SK-MEL-5 (cell line): ENCODE measurements around the gene CEACAM16. TPM values are rescaled to one million over a fixed set of nuclear protein-coding genes. Genes with fewer than 3 reads are reported as not detected.
"Not testable (repeated sequence)": the region's sequence is repeated elsewhere in the genome, so short reads cannot be mapped to it uniquely, and the experiment has no call there.

ENCODE experiments used
- DNase-seq: peaks from one replicate; pipeline ENCODE4 v3.0.0-alpha.2; 2016; ENCODE audit warnings: low read depth, low spot score
- in situ Hi-C: cut with HindIII; loops from 2 replicates; pipeline ENCODE4 v1.10.0; 2016; ENCODE audit warnings: low sequenced_read_pairs, high pct_unique_total_duplicates, low pct_unique_long_range_greater_than_20kb
- polyA plus RNA-seq, 2 experiments: library from polyadenylated mRNA; depleted of rRNA; stranded (reverse); fragments of >200 nt; gene quantifications; 2 replicates each; pipeline ENCODE4 v1.2.3, GENCODE V29; 2015
- total RNA-seq: library from RNA; depleted of rRNA; stranded (reverse); fragments of >200 nt; shearing (Covaris generic); gene quantifications from 2 replicates; pipeline ENCODE4 v1.2.3, GENCODE V29; 2014; rRNA removed

CEACAM16 gene, protein sequence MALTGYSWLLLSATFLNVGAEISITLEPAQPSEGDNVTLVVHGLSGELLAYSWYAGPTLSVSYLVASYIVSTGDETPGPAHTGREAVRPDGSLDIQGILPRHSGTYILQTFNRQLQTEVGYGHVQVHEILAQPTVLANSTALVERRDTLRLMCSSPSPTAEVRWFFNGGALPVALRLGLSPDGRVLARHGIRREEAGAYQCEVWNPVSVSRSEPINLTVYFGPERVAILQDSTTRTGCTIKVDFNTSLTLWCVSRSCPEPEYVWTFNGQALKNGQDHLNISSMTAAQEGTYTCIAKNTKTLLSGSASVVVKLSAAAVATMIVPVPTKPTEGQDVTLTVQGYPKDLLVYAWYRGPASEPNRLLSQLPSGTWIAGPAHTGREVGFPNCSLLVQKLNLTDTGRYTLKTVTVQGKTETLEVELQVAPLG
- total RNA-seq, result not detected in 2 replicates
- polyA plus RNA-seq (2015; cell fraction: cytosol; rRNA removed), result not detected in 2 replicates
- not detected in 2 replicates for polyA plus RNA-seq (2015; cell fraction: nucleus; rRNA removed)

DNA sequence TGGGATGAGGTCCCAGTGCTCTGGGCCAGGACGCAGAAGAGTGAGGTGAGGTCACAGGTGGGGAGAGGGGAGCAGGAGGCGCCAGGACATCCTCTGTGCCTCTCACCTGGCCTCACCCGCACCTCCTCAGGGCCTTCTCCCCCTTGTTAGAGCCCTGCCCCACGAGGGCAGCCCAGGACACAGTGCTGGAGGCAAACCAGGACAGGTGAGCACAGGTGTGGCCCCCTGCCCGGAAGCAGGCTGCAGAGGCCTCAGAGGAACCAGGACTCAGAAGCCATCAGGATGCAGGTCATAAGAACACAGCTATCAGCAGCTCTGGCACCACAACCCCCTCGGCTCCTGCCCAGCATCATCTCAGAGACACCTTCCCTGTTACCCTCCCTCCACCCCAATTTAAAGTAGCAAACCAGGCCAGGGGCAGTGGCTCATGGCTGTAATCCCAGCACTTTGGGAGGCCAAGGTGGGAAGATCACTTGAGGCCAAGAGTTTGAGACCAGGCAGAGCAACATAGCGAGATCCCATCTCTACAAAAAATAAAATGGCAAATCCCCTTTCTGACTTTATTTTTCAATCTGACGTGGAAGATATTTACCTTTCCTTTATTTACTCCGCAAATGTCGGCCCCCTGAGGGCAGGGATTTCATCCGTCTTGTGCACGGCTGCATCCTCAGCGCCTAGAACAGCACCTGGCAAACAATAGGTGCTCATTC, at the start of gene CEACAM16:
Gene CEACAM16 (plus strand): TSS at position 660 of the 710 bp plus-strand sequence. CDS start 2,306 bp downstream, outside the sequence.
- in situ Hi-C loops, result no loop called here
- DNase-seq, result no peak

DNA sequence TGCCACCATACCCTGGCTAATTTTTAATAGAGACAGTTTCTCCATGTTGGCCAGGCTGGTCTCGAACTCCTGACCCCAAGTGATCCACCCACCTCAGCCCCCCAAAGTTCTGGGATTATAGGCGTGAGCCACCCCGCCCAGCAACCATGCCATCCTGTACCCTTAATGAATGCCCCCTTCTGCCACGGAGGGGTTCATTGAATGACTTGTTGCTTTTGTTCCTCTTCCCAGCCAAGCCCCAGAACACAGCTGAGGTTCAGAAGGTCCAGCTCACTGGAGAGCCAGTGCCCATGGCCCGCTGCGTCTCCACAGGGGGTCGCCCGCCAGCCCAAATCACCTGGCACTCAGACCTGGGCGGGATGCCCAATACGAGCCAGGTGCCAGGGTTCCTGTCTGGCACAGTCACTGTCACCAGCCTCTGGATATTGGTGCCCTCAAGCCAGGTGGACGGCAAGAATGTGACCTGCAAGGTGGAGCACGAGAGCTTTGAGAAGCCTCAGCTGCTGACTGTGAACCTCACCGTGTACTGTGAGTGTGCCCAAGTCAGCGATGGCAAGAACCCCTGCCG, 49.3 kb upstream of the CEACAM16 start:
- DNase-seq, result no peak
- in situ Hi-C loops, result no loop called here

DNA sequence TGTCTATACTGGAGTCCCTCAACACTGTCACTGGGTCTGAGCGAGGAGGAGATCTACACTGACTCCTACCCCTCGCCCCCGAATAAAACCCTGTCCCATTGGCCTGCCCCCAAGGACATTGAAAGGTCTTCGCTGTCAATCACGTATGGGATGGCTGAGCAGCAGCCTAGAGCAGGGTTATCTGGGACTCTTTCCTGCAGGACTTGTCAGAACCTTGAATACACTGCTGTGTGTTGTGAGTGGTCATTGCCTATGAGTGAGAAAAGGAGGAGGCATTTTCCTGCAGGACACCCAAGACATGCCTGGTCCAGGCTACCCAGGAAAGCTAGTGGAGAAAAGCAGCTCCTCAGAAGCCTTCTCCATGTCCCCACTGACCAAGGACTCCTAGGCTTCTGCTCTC, 45.6 kb upstream of the CEACAM16 start:
- no peak for DNase-seq
- in situ Hi-C loops, result no loop called here

DNA sequence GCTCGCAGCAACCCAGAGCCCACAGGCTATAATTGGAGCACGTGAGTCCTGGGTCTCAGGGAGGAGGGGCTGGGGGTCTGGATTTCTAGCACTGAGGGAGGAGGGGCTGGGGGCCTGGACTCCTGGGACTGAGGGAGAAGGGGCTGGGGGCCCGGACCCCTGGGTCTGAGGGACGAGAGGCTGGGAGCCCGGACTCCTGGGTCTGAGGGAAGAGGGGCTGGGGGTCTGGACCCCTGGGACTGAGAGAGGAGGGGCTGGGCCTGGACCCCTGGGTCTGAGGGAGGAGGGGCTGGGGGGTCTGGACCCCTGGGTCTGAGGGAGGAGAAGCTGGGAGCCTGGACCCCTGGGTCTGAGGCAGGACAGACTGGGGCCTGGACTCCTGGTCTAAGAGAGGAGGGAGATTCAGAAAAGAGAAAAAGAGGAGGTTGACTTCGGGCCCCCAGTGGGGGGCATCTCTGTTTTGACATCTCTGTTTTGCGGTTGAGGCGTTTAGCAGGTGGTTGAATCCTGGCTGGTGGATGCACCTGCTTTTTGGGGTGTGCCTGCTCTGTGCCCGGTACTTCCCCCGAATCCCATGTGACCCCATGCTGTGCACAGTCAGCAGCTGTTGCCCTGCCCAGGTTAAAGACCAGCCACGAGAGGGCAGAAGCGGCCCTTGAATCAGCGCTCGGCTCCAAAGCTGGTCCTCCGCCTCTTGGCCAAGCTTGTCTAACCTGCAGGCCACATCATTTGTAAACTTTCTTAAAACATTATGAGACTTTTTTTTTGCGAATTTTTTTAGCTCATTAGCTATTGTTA, 44.8 kb upstream of the CEACAM16 start:
- DNase-seq, result peak; percentile 71
- in situ Hi-C loops, result no loop called here

DNA sequence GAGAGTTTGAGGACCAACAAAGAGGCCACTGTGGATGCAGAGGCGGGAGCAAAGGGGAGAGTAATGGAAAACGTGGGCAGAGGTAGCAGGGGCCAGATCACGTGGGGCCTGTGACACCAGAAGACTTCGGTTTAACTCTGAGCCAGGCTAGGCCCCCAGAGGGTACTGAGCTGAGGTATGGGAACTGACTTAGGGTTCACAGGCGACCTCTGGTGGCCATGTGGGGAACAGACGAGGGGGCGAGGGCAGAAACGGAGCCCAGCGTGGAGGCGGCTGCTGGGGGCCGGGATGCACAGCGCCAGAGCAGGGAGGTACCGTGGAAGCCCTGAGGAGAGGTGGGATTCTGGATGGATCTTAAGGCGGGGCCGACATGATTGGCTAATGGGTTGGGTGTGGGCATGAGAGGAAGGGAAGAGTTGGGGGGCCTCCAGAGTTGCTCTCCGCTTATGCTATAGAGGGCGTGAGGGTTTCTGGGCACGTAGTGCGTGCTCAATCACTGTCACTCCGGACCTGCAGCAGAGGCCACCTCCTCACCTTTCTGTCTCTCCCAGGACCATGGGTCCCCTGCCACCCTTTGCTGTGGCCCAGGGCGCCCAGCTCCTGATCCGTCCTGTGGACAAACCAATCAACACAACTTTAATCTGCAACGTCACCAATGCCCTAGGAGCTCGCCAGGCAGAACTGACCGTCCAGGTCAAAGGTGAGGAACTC, 41.6 kb upstream of the CEACAM16 start:
- DNase-seq, result peak; percentile 69
- in situ Hi-C loops, result no loop called here

DNA sequence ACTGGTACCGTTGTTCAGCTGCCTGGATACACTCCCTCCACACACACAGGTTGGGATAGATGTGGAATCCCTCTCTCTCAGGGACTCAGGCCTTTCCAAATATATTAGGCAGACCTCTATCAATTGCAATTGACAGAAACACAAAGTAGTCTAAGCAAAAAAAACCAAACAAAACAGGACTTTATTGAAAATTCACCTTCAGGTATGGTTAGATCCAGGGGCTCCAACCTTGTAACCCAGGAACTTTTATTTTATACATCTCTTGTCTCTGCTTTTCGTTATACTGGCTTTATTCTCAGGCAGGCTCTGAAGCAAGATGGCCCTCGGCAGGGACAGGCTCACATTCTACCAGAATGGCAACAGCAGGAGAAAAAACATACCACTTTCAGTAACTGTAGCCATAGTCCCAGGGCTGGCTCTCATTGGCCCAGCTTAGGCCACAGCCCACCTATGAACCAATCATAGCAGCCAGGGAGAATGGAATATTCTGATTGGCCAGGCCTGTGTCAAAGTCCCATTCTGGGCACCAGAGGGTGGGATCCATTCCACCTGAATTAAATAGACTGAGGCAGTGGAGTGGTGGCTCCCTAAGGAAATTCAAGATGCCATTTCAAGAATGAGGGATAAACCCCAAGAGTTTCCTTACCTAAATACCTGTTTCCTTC, 40.8 kb upstream of the CEACAM16 start:
- in situ Hi-C loops, result no loop called here
- DNase-seq, result peak; percentile 35

DNA sequence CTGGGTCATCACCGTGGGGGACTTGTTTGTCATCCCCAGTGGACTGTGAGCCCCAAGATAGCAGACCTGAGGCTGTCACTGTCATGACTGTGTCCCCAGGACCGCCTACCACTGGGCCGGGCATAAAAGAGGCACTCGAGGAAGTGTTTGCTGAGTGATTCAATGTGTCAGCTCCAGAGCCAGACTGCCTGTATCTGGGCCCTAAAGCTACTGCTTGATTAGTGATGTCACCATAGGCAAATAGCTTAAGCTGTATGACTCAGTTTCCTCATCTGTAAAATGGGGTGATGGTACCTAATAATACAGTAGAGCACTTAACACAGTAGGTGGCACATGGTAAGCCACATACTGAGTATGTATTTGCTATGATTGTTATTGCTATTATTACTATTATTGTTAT, 38.9 kb upstream of the CEACAM16 start:
- DNase-seq, result no peak
- in situ Hi-C loops, result no loop called here

DNA sequence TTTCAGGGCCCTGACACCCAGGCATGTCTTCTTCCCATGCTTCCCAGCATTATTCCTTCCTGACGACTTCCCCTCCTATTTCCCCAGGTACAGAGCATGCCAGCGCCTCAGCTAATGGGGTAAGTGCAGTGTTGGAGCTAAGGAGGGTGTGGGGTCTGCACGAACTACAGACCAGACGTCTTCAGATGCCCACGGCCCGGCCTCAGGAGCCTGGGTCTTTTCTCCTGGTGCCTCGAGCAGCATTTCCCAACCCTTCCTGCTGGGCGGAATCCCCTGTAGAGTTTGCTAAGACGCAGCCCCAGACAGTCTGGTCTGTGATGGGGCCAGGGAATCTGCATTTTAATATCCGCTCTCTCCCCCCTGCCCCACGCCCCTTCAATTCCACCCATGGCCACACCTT, 37.7 kb upstream of the CEACAM16 start:
- in situ Hi-C loops, result no loop called here

DNA sequence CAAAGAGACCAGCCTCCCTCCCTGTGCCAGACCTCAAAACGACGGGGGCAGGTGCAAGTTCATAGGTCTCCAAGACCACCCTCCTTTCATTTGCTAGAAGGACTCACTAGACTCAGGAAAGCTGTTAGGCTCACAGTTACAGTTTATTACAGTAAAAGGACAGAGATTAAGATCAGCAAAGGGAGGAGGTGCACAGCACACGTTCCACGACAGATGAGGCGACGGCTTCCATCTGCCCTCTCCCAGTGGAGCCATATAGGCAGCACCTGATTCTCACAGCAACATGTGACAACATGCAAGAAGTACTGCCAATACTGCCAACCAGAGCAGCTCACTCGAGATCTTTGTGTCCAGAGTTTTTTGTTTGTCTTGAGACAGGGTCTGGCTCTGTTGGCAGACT, 37.0 kb upstream of the CEACAM16 start:
- in situ Hi-C loops, result no loop called here

More for the DNA sequence above, 37.7 kb upstream of the CEACAM16 start:
- DNase-seq, result no peak

DNA sequence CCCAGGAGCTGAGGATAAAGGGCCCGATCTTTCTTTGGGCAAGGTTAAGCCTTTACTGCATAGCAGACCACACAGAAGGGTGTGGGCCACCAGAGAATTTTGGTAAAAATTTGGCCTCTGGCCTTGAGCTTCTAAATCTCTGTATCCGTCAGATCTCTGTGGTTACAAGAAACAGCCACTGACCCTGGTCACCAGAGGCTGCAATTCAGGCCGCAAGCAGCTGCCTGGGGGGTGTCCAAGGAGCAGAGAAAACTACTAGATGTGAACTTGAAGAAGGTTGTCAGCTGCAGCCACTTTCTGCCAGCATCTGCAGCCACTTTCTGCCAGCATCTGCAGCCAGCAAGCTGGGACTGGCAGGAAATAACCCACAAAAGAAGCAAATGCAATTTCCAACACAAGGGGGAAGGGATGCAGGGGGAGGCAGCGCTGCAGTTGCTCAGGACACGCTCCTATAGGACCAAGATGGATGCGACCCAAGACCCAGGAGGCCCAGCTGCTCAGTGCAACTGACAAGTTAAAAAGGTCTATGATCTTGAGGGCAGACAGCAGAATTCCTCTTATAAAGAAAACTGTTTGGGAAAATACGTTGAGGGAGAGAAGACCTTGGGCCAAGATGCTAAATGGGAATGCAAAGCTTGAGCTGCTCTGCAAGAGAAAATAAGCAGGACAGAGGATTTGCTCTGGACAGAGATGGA, 36.1 kb upstream of the CEACAM16 start:
- no peak for DNase-seq
- in situ Hi-C loops, result no loop called here

More for the DNA sequence above, 37.0 kb upstream of the CEACAM16 start:
- DNase-seq, result no peak

DNA sequence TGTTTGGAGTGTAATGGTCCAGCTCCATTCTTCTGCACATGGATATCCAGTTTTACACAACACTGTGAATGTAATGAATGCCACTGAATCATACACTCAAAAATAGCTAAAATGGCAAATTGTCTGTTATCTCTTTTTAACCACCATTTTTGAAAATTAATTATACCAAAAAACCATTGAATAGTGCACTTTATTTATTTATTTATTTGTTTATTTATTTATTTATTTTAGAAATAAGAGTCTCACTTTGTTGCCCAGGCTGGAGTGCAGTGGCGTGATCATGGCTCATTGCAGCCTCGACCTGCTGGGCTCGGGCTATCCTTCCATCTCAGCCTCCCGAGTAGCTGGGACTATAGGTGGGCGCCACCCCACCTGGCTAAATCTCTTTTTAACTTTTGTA, 35.0 kb upstream of the CEACAM16 start:
- in situ Hi-C loops, result no loop called here
- no peak for DNase-seq

DNA sequence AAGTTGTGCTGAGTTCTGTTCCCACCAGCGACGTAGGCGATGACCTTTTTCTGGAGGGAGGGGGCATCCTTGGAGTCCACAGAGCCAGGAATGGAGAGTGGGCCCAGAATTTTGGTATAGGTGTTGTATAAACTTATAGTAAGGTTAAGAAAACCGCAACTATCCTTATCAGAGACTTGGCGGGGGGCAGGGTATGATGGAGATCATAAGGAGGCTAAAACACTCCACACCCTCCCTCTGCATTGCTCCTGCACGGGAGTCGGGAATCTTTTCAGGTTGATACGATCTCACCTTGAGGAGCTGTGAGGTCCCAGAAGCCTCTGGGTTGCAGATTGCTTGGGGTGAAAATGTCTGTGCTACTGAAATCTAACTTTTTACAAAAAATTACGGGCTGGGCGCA, 34.0 kb upstream of the CEACAM16 start:
- DNase-seq, result no peak
- in situ Hi-C loops, result no loop called here

DNA sequence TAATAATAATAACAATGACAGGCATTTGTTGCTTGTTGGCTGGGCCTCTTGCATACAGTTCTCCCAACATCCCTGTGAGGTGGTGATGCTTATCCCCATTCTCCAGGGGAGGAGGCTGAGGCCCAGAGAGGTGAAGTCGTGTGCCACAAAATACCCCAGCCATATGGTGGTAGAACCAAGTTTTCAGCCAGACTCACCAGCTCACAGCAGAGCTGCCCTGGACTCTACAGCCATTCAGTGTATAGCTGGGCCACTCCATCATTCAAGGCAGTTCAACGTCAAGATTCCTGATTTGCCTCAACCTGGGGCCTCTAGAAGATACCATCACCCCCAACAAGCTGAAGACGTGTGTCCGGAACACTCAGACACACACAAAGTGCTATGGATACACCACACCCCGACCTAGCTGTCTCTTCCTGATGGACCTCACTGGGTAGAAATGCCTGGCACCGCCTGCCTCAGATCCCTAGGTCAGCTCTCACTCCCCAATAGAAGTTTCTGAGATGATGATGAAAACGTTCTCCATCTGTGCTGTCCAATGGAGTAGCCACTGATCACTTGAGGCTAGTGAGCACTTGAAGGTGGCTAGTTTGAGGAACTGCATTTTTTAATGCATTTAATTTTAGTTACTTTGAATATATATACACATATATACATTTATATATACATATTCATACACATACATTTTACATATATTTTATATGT, 31.9 kb upstream of the CEACAM16 start:
- in situ Hi-C loops, result no loop called here
- DNase-seq, result no peak

DNA sequence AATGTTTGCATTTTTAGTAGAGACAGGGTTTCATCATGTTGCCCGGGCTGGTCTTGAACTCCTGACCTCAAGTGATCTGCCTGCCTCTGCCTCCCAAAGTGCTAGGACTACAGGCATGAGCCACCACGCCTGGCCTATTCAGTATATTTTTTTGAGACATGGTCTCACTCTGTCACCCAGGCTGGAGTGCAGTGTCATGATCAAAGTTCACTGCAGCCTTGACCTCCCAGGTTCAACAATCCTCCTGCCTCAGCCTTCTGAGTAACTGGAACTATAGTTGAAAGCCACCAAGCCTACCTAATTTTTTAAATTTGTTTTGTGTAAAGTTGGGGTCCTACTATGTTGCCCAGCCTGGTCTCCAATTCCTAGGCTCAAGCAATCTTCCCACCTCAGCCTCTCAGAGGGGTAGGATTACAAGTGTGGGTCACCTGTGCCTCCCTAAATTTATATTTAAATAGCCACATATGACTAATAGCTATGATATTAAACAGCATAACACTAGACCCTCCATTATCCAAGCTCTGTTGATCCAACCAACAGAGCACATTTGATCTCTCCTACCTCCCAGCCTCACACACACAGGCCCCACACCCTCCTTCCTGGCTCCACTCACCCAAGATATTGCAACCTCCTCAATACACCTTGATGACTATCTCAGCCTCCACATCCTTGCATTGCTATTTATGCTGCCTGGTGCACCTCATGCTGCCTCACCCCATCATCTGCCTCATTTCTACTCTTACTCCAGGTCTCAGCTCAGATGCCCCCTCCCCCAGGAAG, 29.8 kb upstream of the CEACAM16 start:
- in situ Hi-C loops, result no loop called here
- DNase-seq, result no peak

DNA sequence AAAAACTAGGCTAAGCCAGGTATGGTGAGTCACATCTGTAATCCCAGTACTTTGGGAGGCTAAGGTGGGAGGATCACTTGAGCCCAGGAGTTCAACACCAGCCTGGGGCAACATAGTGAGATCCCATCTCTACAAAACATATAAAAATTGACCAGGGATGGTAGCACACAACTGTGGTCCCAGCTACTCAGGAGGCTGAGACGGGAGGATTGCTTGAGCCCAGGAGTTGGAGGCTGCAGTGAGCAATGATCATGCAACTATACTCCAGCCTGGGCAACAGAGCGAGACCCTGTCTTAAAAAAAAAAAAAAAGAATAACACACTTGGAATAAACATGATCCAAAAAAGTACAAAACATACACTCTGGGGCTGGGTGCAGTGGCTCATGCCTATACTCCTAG, 28.9 kb upstream of the CEACAM16 start:
- DNase-seq, in situ Hi-C loops: not testable (repeated sequence)
